Transverse colon (tissue), 4 donors: ENCODE measurements around the gene ANKH.

Experiments used
- CTCF ChIP-seq, 5 experiments: fragments of 200-600 bp in 3 of 5; fragments of 450-650 bp in 2 of 5; sonication (generic) in 3 of 5; IDR thresholded peaks; 1 replicate in 2 of 5; 2 replicates in 3 of 5; pipeline ENCODE4 v1.5.1; 2016 to 2017; ENCODE audit warnings: antibody characterized with exemption in 5 of 5, inconsistent platforms in 3 of 5, mild to moderate bottlenecking in 2 of 5, moderate library complexity in 1 of 5
- EP300 ChIP-seq: sonication (generic); formaldehyde crosslinking; IDR thresholded peaks from one replicate; pipeline ENCODE4 v1.6.1; 2017; ENCODE audit warnings: antibody characterized with exemption, low read depth
- POLR2A ChIP-seq: fragments of 450-650 bp; IDR thresholded peaks from one replicate; pipeline ENCODE4 v1.6.1; 2016; ENCODE audit warnings: antibody characterized with exemption, mild to moderate bottlenecking, moderate library complexity
- POLR2AphosphoS5 ChIP-seq, 3 donors: sonication (generic); formaldehyde crosslinking; IDR thresholded peaks; one replicate each; pipeline ENCODE4 v1.6.1; 2016; ENCODE audit warnings: antibody characterized with exemption in 3 of 3

GRCh38 chr5:14696851-14697250, 174.7 kb downstream of the ANKH start:
- TF ChIP-seq POLR2A (no peak), CTCF (IDR thresholded peaks at IDR 0.05) (no peak), POLR2AphosphoS5 (IDR thresholded peaks at IDR 0.05) (no peak), EP300 (no peak)
